ENCODE data around the gene CHAT. TPM values are rescaled to one million over a fixed set of nuclear protein-coding genes. Genes with fewer than 3 reads are reported as not detected.

Gene CHAT
- polyA plus RNA-seq, 1 donor from 2014 or later = not detected

DNA sequence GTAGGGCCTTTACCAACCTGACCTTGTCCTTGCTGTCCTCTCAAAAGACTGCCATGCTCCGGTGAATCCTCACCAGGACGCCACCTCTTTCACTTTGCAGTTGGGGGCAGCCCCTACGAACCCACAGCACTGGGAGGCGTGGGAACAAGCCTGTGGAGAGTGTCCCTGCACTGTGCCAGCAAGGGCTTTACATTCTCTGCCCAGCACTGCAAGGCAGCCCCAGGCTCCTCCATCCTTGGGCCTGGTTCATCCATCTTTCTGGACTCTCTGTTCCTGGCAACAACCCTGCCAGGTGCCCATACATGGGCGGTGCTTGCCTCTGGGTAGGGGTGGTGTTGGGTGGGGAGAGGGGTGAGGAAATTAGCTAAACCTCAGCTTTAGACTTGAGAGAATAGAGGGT is 1.4 kb downstream of the CHAT start:
- H3K27me3 ChIP-seq (ENCODE audit: insufficient read depth, low read depth, low read length) = peaks cover 87% of the 10 kb centered on the region
- H3K79me2 ChIP-seq (replicated peaks; ENCODE audit: insufficient read depth, low read length) = no peaks in the 10 kb centered on the region
- H3K4me3 ChIP-seq (ENCODE audit: low read length) = no peak overlapping the region
- no peaks in the 10 kb centered on the region for H3K9me2 ChIP-seq (ENCODE audit: insufficient read depth, low read length)
- no peak overlapping the region for H2AFZ ChIP-seq (ENCODE audit: low read depth, low read length)
- H3K27ac ChIP-seq (ENCODE audit: low read length) = no peak overlapping the region
- no peaks in the 10 kb centered on the region for H3K36me3 ChIP-seq (ENCODE audit: insufficient read depth, low read length)
- TF ChIP-seq REST (IDR thresholded peaks at IDR 0.05; ENCODE audit: borderline replicate concordance) (no peak), EP300 (conservative IDR thresholded peaks at IDR 0.05; ENCODE audit: poor library complexity, severe bottlenecking) (no peak), MXI1 (conservative IDR thresholded peaks at IDR 0.05; ENCODE audit: poor library complexity, severe bottlenecking) (no peak), RAD21 (conservative IDR thresholded peaks at IDR 0.05) (no peak), POLR2AphosphoS5 (IDR thresholded peaks at IDR 0.05) (no peak), CTCF (IDR thresholded peaks at IDR 0.05; ENCODE audit: poor library complexity, severe bottlenecking) (no peak), TAF1 (IDR thresholded peaks at IDR 0.05; ENCODE audit: low read depth) (no peak)
- no peak overlapping the region for H3K4me2 ChIP-seq (ENCODE audit: low read length)
- no peaks in the 10 kb centered on the region for H3F3A ChIP-seq (ENCODE audit: insufficient read depth, low read length, poor library complexity, severe bottlenecking)
- no peaks in the 10 kb centered on the region for H3K9me3 ChIP-seq (ENCODE audit: low read length)
- H4K20me1 ChIP-seq (ENCODE audit: insufficient read depth) = no peaks in the 10 kb centered on the region
- H3K9ac ChIP-seq (ENCODE audit: low read length) = no peak overlapping the region

DNA sequence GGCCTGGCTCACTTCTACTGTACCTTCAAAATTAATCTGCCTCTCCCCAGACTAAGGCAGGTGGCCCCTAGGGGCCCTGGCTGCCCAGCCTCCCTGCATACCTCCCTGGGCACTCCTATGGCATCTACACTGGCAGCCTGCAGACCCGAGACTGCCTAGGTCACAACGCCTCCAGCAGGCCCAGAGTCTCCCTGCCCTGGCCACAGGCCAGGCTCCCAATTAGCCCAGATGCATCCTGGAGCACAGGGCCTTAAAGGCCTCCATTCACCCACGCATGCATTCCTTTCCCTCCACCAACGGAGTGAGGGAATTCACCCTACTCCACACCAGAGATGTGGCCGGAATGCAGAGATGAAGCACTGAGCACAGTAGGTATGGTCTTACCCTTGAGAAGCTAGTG is 1.9 kb downstream of the CHAT start:
- no peak for TF ChIP-seq RAD21 (conservative IDR thresholded peaks at IDR 0.05)
- no peak for TF ChIP-seq MXI1 (conservative IDR thresholded peaks at IDR 0.05; ENCODE audit: poor library complexity, severe bottlenecking)
- no peak for TF ChIP-seq TAF1 (IDR thresholded peaks at IDR 0.05; ENCODE audit: low read depth)
- no peak for TF ChIP-seq EP300 (conservative IDR thresholded peaks at IDR 0.05; ENCODE audit: poor library complexity, severe bottlenecking)
- no peak for TF ChIP-seq EZH2 (IDR thresholded peaks at IDR 0.05; ENCODE audit: borderline replicate concordance, insufficient read depth, low read length, poor library complexity, severe bottlenecking)
- no peak for TF ChIP-seq POLR2AphosphoS5 (IDR thresholded peaks at IDR 0.05)
- TF ChIP-seq CTCF (IDR thresholded peaks at IDR 0.05; ENCODE audit: poor library complexity, severe bottlenecking) = no peak
- TF ChIP-seq REST (IDR thresholded peaks at IDR 0.05; ENCODE audit: borderline replicate concordance) = no peak
- TF ChIP-seq SMC3 (conservative IDR thresholded peaks at IDR 0.05; ENCODE audit: poor library complexity) = no peak
- Histone ChIP-seq H2AFZ (ENCODE audit: low read depth, low read length) (no peak overlapping the region), H3K27me3 (ENCODE audit: insufficient read depth, low read depth, low read length) (peaks cover 82% of the 10 kb centered on the region), H3F3A (ENCODE audit: insufficient read depth, low read length, poor library complexity, severe bottlenecking) (no peaks in the 10 kb centered on the region), H3K27ac (ENCODE audit: low read length) (no peak overlapping the region), H3K79me2 (replicated peaks; ENCODE audit: insufficient read depth, low read length) (no peaks in the 10 kb centered on the region), H3K36me3 (ENCODE audit: insufficient read depth, low read length) (no peaks in the 10 kb centered on the region), H3K9me3 (ENCODE audit: low read length) (no peaks in the 10 kb centered on the region), H3K4me3 (ENCODE audit: low read length) (no peak overlapping the region), H3K9me2 (ENCODE audit: insufficient read depth, low read length) (no peaks in the 10 kb centered on the region), H3K9ac (ENCODE audit: low read length) (no peak overlapping the region), H3K4me2 (ENCODE audit: low read length) (no peak overlapping the region), H4K20me1 (ENCODE audit: insufficient read depth) (no peaks in the 10 kb centered on the region)

Measured in neural cell (in vitro differentiated cells).